IMR-90 (cell line): ENCODE data around the gene CD163. TPM values are rescaled to one million over a fixed set of nuclear protein-coding genes. Genes with fewer than 3 reads are reported as not detected.

Experiments
- ATAC-seq: fragments of 200-7000 bp; cut with Tn5 transposase; 2 replicates; pipeline ENCODE4 v1.9.1; 2020; ENCODE audit warnings: low read depth, mild to moderate bottlenecking, moderate library complexity
- BruUV-seq: library from RNA; stranded (reverse); fragments of 400-500 nt; replicated peaks from 2 replicates; lab custom pipeline; 2021; lab: Mats Ljungman, UMichigan
- CTCF ChIA-PET: fragments of 300-600 bp; formaldehyde crosslinking; extraction: SDS; loops from one replicate; lab custom pipeline; 2021; ENCODE audit warnings: antibody characterized with exemption; lab: Yijun Ruan, JAX
- POLR2A ChIA-PET: fragments of 300-600 bp; sonication (Branson Sonifier 250); formaldehyde crosslinking; loops from one replicate; lab custom pipeline; 2022; ENCODE audit warnings: antibody characterized with exemption; ENCODE audit not compliant: unreplicated experiment; lab: Charles Lee
- DNase-seq: peaks from one replicate; pipeline ENCODE4 v3.0.0; 2013
- H2AFZ ChIP-seq: replicated peaks from 2 replicates; pipeline ENCODE3; 2013; ENCODE audit warnings: low read length, mild to moderate bottlenecking; ENCODE audit not compliant: poor library complexity
- H2AK5ac ChIP-seq: 2 replicates; pipeline ENCODE4 v1.6.1; 2013; ENCODE audit warnings: low read depth, low read length, inconsistent platforms
- H2AK9ac ChIP-seq: replicated peaks from 2 replicates; pipeline ENCODE3; 2013; ENCODE audit warnings: mild to moderate bottlenecking, low read depth, low read length, moderate library complexity; ENCODE audit not compliant: poor library complexity
- H2BK120ac ChIP-seq: 2 replicates; pipeline ENCODE4 v1.6.1; 2013; ENCODE audit warnings: low read depth, low read length, inconsistent platforms
- H2BK15ac ChIP-seq: 3 replicates; pipeline ENCODE4 v1.6.1; 2013; ENCODE audit warnings: low read depth, low read length, inconsistent platforms
- H2BK20ac ChIP-seq: 2 replicates; pipeline ENCODE4 v1.6.1; 2013; ENCODE audit warnings: low read depth, mild to moderate bottlenecking, inconsistent platforms, low read length, moderate library complexity
- H2BK5ac ChIP-seq: 2 replicates; pipeline ENCODE4 v1.6.1; 2013; ENCODE audit warnings: mild to moderate bottlenecking, low read depth, low read length, inconsistent platforms; ENCODE audit not compliant: poor library complexity, severe bottlenecking
- H3K14ac ChIP-seq: replicated peaks from 2 replicates; pipeline ENCODE4 v1.6.1; 2013; ENCODE audit warnings: low read depth, low read length, inconsistent platforms
- H3K18ac ChIP-seq: 2 replicates; pipeline ENCODE4 v1.6.1; 2013; ENCODE audit warnings: low read depth, low read length, control low read depth
- H3K23ac ChIP-seq: 2 replicates; pipeline ENCODE4 v1.6.1; 2013; ENCODE audit warnings: low read depth, low read length, inconsistent platforms
- H3K27ac ChIP-seq: 2 replicates; pipeline ENCODE4 v1.5.1; 2013; ENCODE audit warnings: mild to moderate bottlenecking, control low read depth, low read length; ENCODE audit not compliant: insufficient read depth
- H3K27me3 ChIP-seq: 2 replicates; pipeline ENCODE4 v1.6.1; 2013; ENCODE audit warnings: low read length; ENCODE audit not compliant: control insufficient read depth, insufficient read depth
- H3K36me3 ChIP-seq: 2 replicates; pipeline ENCODE4 v1.6.1; 2013; ENCODE audit warnings: low read length, mixed read lengths; ENCODE audit not compliant: control insufficient read depth, insufficient read depth
- H3K4ac ChIP-seq: 2 replicates; pipeline ENCODE4 v1.6.1; 2013; ENCODE audit warnings: low read depth, low read length, inconsistent platforms
- H3K4me1 ChIP-seq: 2 replicates; pipeline ENCODE4 v1.6.1; 2013; ENCODE audit warnings: low read length, mixed read lengths; ENCODE audit not compliant: control insufficient read depth, insufficient read depth
- H3K4me2 ChIP-seq: 2 replicates; pipeline ENCODE4 v1.6.1; 2013; ENCODE audit warnings: low read depth, mild to moderate bottlenecking, control low read depth, low read length, moderate library complexity
- H3K4me3 ChIP-seq: 2 replicates; pipeline ENCODE4 v1.5.1; 2013; ENCODE audit warnings: low read depth, mild to moderate bottlenecking, control low read depth, low read length, moderate library complexity; ENCODE audit not compliant: insufficient read depth
- H3K56ac ChIP-seq: 2 replicates; pipeline ENCODE4 v1.6.1; 2013; ENCODE audit warnings: low read length, inconsistent platforms; ENCODE audit not compliant: insufficient read depth; ENCODE audit errors: extremely low read depth
- H3K79me1 ChIP-seq, 2 experiments: 2 replicates each; pipeline ENCODE4 v1.6.1; 2013; ENCODE audit warnings: low read length in 2 of 2, inconsistent platforms in 1 of 2, low read depth in 1 of 2
- H3K9ac ChIP-seq: 2 replicates; pipeline ENCODE4 v1.6.1; 2013; ENCODE audit warnings: low read depth, low read length, control low read depth
- H3K9me1 ChIP-seq: 2 replicates; pipeline ENCODE4 v1.6.1; 2013; ENCODE audit warnings: low read length, inconsistent platforms; ENCODE audit not compliant: insufficient read depth
- H3K9me3 ChIP-seq: 2 replicates; pipeline ENCODE4 v1.6.1; 2013; ENCODE audit warnings: low read length; ENCODE audit not compliant: control insufficient read depth, insufficient read depth
- H4K20me1 ChIP-seq: 2 replicates; pipeline ENCODE4 v1.6.1; 2013; ENCODE audit warnings: low read length, inconsistent platforms; ENCODE audit not compliant: insufficient read depth
- H4K5ac ChIP-seq: 2 replicates; pipeline ENCODE4 v1.6.1; 2013; ENCODE audit warnings: mild to moderate bottlenecking, low read depth, low read length, control low read depth
- H4K8ac ChIP-seq, 2 experiments: 2 replicates each; pipeline ENCODE4 v1.6.1; 2013; ENCODE audit warnings: low read depth in 2 of 2, low read length in 2 of 2, control low read depth in 1 of 2, inconsistent platforms in 1 of 2
- H4K91ac ChIP-seq: 2 replicates; pipeline ENCODE4 v1.6.1; 2013; ENCODE audit warnings: low read depth, low read length, inconsistent platforms; ENCODE audit not compliant: insufficient read depth
- BHLHE40 ChIP-seq: fragments of 150-350 bp; IDR thresholded peaks from 2 replicates; pipeline ENCODE4 v1.6.1; 2016; ENCODE audit warnings: mild to moderate bottlenecking, low read depth, low read length
- CEBPB ChIP-seq: IDR thresholded peaks from 2 replicates; pipeline ENCODE4 v1.6.1; 2012; ENCODE audit warnings: low read depth, low read length, improper control_type of control experiment
- CHD1 ChIP-seq: IDR thresholded peaks from 2 replicates; pipeline ENCODE4 v1.6.1; 2012; ENCODE audit warnings: low read depth, low read length, improper control_type of control experiment
- FOS ChIP-seq: fragments of 150-350 bp; IDR thresholded peaks from 2 replicates; pipeline ENCODE4 v1.6.1; 2016; ENCODE audit warnings: low read depth, low read length
- MAFK ChIP-seq: IDR thresholded peaks from 2 replicates; pipeline ENCODE4 v1.6.1; 2012; ENCODE audit warnings: low read depth, low read length, improper control_type of control experiment
- MAZ ChIP-seq: IDR thresholded peaks from 2 replicates; pipeline ENCODE4 v1.6.1; 2012; ENCODE audit warnings: low read depth, mild to moderate bottlenecking, low read length, improper control_type of control experiment, moderate library complexity, borderline replicate concordance
- NFE2L2 ChIP-seq: fragments of 150-350 bp; IDR thresholded peaks from 2 replicates; pipeline ENCODE4 v1.6.1; 2016; ENCODE audit warnings: low read depth, mild to moderate bottlenecking, low read length
- POLR2A ChIP-seq: IDR thresholded peaks from 2 replicates; pipeline ENCODE4 v1.6.1; 2012; ENCODE audit warnings: mild to moderate bottlenecking, low read depth, low read length
- RCOR1 ChIP-seq: IDR thresholded peaks from 2 replicates; pipeline ENCODE4 v1.6.1; 2012; ENCODE audit warnings: mild to moderate bottlenecking, low read length, improper control_type of control experiment; ENCODE audit not compliant: insufficient replicate concordance
- SMC3 ChIP-seq: fragments of 150-350 bp; IDR thresholded peaks from 2 replicates; pipeline ENCODE4 v1.6.1; 2016; ENCODE audit warnings: low read depth, mild to moderate bottlenecking, antibody characterized with exemption, low read length, moderate library complexity
- USF2 ChIP-seq: fragments of 150-350 bp; IDR thresholded peaks from 2 replicates; pipeline ENCODE4 v1.6.1; 2017; ENCODE audit warnings: mild to moderate bottlenecking, antibody characterized with exemption, low read length, low read depth
- WGBS, 2 experiments: methylation state at CpG; one replicate each; pipeline versions ENCODE4 v1.1.5 to v1.1.7; 2013; ENCODE audit warnings: missing lambda C conversion rate in 2 of 2; ENCODE audit not compliant: insufficient read length in 1 of 2; ENCODE audit errors: extremely low coverage in 2 of 2; 5-methylcytosine and 5-hydroxymethylcytosine counted together
- dilution Hi-C: fragments of 300-500 bp; cut with HindIII; formaldehyde crosslinking; loops from one replicate; pipeline ENCODE4 v1.14.3; 2018; ENCODE audit warnings: low sequenced_read_pairs; ENCODE audit not compliant: unreplicated experiment
- in situ Hi-C: fragments of 300-500 bp; cut with MboI; formaldehyde crosslinking; loops from 3 replicates; pipeline ENCODE4 v1.14.3; 2019; ENCODE audit warnings: low sequenced_read_pairs, inconsistent platforms, mixed read lengths
- intact Hi-C: fragments of 100-400 bp; cut with micrococcal nuclease; formaldehyde crosslinking; loops from 2 replicates; pipeline ENCODE4 v1.10.0; 2022
- polyA plus RNA-seq, 3 experiments: library from polyadenylated mRNA; depleted of rRNA; stranded (reverse); fragments of >200 nt; gene quantifications; 2 replicates each; pipeline ENCODE4 v1.2.3, GENCODE V29; 2012; ENCODE audit warnings: low replicate concordance in 1 of 3
- total RNA-seq: library from RNA; depleted of rRNA; stranded (reverse); fragments of >200 nt; gene quantifications from 2 replicates; pipeline ENCODE4 v1.2.3, GENCODE V29; 2012

CD163 gene
- total and polyA plus RNA-seq, 2 of the 4 experiments (the other 2 are of a cell fraction) = not detected

DNA sequence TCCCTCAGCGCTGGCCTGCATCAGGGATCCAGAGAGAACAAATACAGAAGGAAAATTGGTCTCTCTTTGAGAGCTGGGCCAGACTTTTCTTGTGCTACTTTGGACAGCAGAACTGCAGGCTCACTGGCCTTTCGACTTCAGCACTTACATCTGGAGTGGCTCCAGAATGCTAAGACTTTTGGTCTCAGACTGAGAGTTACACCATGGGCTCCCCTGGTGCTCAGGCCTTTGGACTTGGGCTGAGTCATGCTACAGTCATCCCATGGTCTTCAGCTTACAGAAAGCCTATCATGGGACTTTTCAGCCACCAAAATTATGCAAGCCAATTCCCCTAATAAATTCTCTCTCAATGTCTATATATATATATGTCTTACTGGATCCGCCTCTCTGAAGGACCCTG, 9.0 kb upstream of the CD163 start:
- no peak overlapping the region for H2AFZ ChIP-seq
- no peak overlapping the region for H2AK9ac ChIP-seq
- no peaks in the 10 kb centered on the region for H3K27me3 ChIP-seq
- no peak overlapping the region for H4K91ac ChIP-seq
- no peak overlapping the region for H2BK120ac ChIP-seq
- no peak overlapping the region for H3K4me3 ChIP-seq
- no peak overlapping the region for H4K5ac ChIP-seq
- no peaks in the 10 kb centered on the region for H3K79me1 ChIP-seq
- H4K20me1 ChIP-seq = no peaks in the 10 kb centered on the region
- intact Hi-C loops (no loop called here), dilution Hi-C loops (no loop called here), in situ Hi-C loops (no loop called here)
- no peak overlapping the region for H3K4ac ChIP-seq
- H3K9me1 ChIP-seq = no peaks in the 10 kb centered on the region
- H3K14ac ChIP-seq = no peak overlapping the region
- no peak overlapping the region for H3K9ac ChIP-seq
- BruUV-seq = no TSS peak
- no peak overlapping the region for H2BK5ac ChIP-seq
- H3K27ac ChIP-seq = no peak overlapping the region
- DNase-seq = peak; percentile 69
- no peak for TF ChIP-seq BHLHE40
- peak; percentile 38; the same call in 1 of the 2 replicates for TF ChIP-seq CEBPB
- no peak for TF ChIP-seq POLR2A
- no peak for TF ChIP-seq MAZ
- TF ChIP-seq MAFK = no peak
- no peak for TF ChIP-seq NFE2L2
- no peak for TF ChIP-seq USF2
- TF ChIP-seq SMC3 = no peak
- TF ChIP-seq CHD1 = no peak
- TF ChIP-seq FOS = peak; percentile 46; the same call in 1 of the 2 replicates
- TF ChIP-seq RCOR1 = no peak
- no peaks in the 10 kb centered on the region for H3K36me3 ChIP-seq
- H4K8ac ChIP-seq = no peak overlapping the region
- ChIA-PET POLR2A (no interaction called here), CTCF (interaction anchor here (0.6 kb wide), 1 partner anchor 52 kb away, joined by 3 read pairs; no protein-coding TSS in a partner anchor)
- H2BK15ac ChIP-seq = no peak overlapping the region
- no peaks in the 10 kb centered on the region for H3K9me3 ChIP-seq
- no peak overlapping the region for H2AK5ac ChIP-seq
- H3K56ac ChIP-seq = no peak overlapping the region
- H2BK20ac ChIP-seq = no peak overlapping the region
- no peak overlapping the region for H3K4me2 ChIP-seq
- no peak overlapping the region for H3K23ac ChIP-seq
- WGBS, 2 experiments = 0% methylated on average over 1 of the region's 3 CpGs; no CpG with 5 or more reads in 1 of the 2 experiments
- no peak; the same call in 1 of the 2 replicates for ATAC-seq
- no peaks in the 10 kb centered on the region for H3K4me1 ChIP-seq
- H3K18ac ChIP-seq = no peak overlapping the region
